Immature natural killer cell (primary cell): Measurements from ENCODE around the gene FXYD2. TPM values are rescaled to one million over a fixed set of nuclear protein-coding genes. Genes with fewer than 3 reads are reported as not detected.

ENCODE experiments used
- DNase-seq, 3 donors: peaks; one replicate each; pipeline ENCODE4 v3.0.0; 2022; ENCODE audit warnings: mixed read lengths in 1 of 3
- H3K27ac Mint-ChIP-seq, 6 donors: one replicate each; pipeline ENCODE4 v1.8.0; 2020; ENCODE audit warnings: mixed read lengths in 6 of 6, mild to moderate bottlenecking in 5 of 6, inconsistent platforms in 4 of 6, moderate library complexity in 3 of 6
- H3K27me3 Mint-ChIP-seq, 3 donors: one replicate each; pipeline ENCODE4 v1.8.0; 2020 to 2021; ENCODE audit warnings: low read depth in 3 of 3, mild to moderate bottlenecking in 3 of 3, mixed read lengths in 3 of 3, moderate library complexity in 3 of 3, inconsistent platforms in 1 of 3
- H3K36me3 Mint-ChIP-seq, 3 donors: one replicate each; pipeline ENCODE4 v1.8.0; 2020; ENCODE audit warnings: mixed read lengths in 3 of 3, inconsistent platforms in 2 of 3, mild to moderate bottlenecking in 2 of 3
- H3K4me1 Mint-ChIP-seq, 2 donors: one replicate each; pipeline ENCODE4 v1.8.0; 2020; ENCODE audit warnings: inconsistent platforms in 2 of 2, mild to moderate bottlenecking in 2 of 2, mixed read lengths in 2 of 2, moderate library complexity in 1 of 2
- H3K4me3 Mint-ChIP-seq, 5 donors: one replicate each; pipeline ENCODE4 v1.8.0; 2020; ENCODE audit warnings: mild to moderate bottlenecking in 5 of 5, mixed read lengths in 5 of 5, inconsistent platforms in 3 of 5, moderate library complexity in 3 of 5
- H3K9me3 Mint-ChIP-seq, 6 donors: one replicate each; pipeline ENCODE4 v1.8.0; 2020; ENCODE audit warnings: mild to moderate bottlenecking in 6 of 6, mixed read lengths in 6 of 6, inconsistent platforms in 4 of 6, moderate library complexity in 3 of 6
- polyA plus RNA-seq, 3 donors: library from polyadenylated mRNA; unstranded; fragments of 300-500 nt; fragmentation: Illumina TruSeq; gene quantifications; one replicate each; pipeline ENCODE4 v1.2.3, GENCODE V29; 2021

The FXYD2 gene
- polyA plus RNA-seq, 3 donors from 2014 or later: 1.3 to 12.0 (median 3.4) TPM

GRCh38 chr11:117851106-117851505 lies 26.6 kb upstream of the FXYD2 start:
- Mint-ChIP-seq H3K4me1 (peaks cover 15 to 17% of the 10 kb centered on the region in 2 donors), H3K27ac (no peak overlapping the region), H3K27me3 (peaks cover 12 to 26% (median 12%) of the 10 kb centered on the region in 3 donors), H3K9me3 (no peaks in the 10 kb centered on the region), H3K36me3 (peaks cover 0 to 8% (median 6%) of the 10 kb centered on the region in 3 donors), H3K4me3 (no peak overlapping the region)
- DNase-seq: no peak

GRCh38 chr11:117849781-117850414 lies 25.4 kb upstream of the FXYD2 start:
- peaks cover 12 to 24% (median 12%) of the 10 kb centered on the region in 3 donors for H3K27me3 Mint-ChIP-seq
- peaks cover 0 to 6% (median 5%) of the 10 kb centered on the region in 3 donors for H3K36me3 Mint-ChIP-seq
- H3K4me3 Mint-ChIP-seq: peak overlapping the region; percentile 12 to 40 (median 33)
- DNase-seq: peak; percentile 61 to 68 (median 64)
- H3K4me1 Mint-ChIP-seq: peaks cover 15 to 17% of the 10 kb centered on the region in 2 donors
- no peaks in the 10 kb centered on the region for H3K9me3 Mint-ChIP-seq
- peak overlapping the region in 3 of 6 donors; percentile 3 to 17 (median 8) for H3K27ac Mint-ChIP-seq

GRCh38 chr11:117843666-117844484 lies 19.3 kb upstream of the FXYD2 start:
- Mint-ChIP-seq H3K4me1 (peaks cover 0 to 2% of the 10 kb centered on the region in 2 donors), H3K36me3 (peaks cover 0 to 6% (median 0%) of the 10 kb centered on the region in 3 donors), H3K27ac (no peak overlapping the region), H3K9me3 (no peaks in the 10 kb centered on the region), H3K27me3 (peaks cover 1 to 5% (median 3%) of the 10 kb centered on the region in 3 donors), H3K4me3 (no peak overlapping the region)
- peak; percentile 70 to 77 (median 71) for DNase-seq

- H3K27ac Mint-ChIP-seq: no peak overlapping the region
These were observed 17.8 kb upstream of the FXYD2 start for GRCh38 chr11:117842131-117842941.

GRCh38 chr11:117841551-117842031 lies 17.0 kb upstream of the FXYD2 start:
- H3K27ac Mint-ChIP-seq: no peak overlapping the region
- no peak for DNase-seq

More at GRCh38 chr11:117842131-117842941, 17.8 kb upstream of the FXYD2 start:
- Mint-ChIP-seq H3K4me3 (no peak overlapping the region), H3K4me1 (peaks cover 13% of the 10 kb centered on the region in 2 donors), H3K27me3 (peaks cover 1 to 9% (median 4%) of the 10 kb centered on the region in 3 donors), H3K36me3 (no peaks in the 10 kb centered on the region), H3K9me3 (no peaks in the 10 kb centered on the region)
- DNase-seq: no peak

GRCh38 chr11:117840881-117841550 lies 16.5 kb upstream of the FXYD2 start:
- Mint-ChIP-seq H3K36me3 (no peaks in the 10 kb centered on the region), H3K27ac (no peak overlapping the region), H3K27me3 (peaks cover 1 to 9% (median 4%) of the 10 kb centered on the region in 3 donors), H3K4me1 (peaks cover 14 to 18% of the 10 kb centered on the region in 2 donors), H3K4me3 (no peak overlapping the region), H3K9me3 (no peaks in the 10 kb centered on the region)
- no peak for DNase-seq

More at GRCh38 chr11:117841551-117842031, 17.0 kb upstream of the FXYD2 start:
- no peak overlapping the region for H3K4me3 Mint-ChIP-seq
- no peaks in the 10 kb centered on the region for H3K36me3 Mint-ChIP-seq
- H3K27me3 Mint-ChIP-seq: peaks cover 1 to 9% (median 4%) of the 10 kb centered on the region in 3 donors
- peaks cover 14 to 17% of the 10 kb centered on the region in 2 donors for H3K4me1 Mint-ChIP-seq
- H3K9me3 Mint-ChIP-seq: no peaks in the 10 kb centered on the region

GRCh38 chr11:117839936-117840813 lies 15.6 kb upstream of the FXYD2 start:
- no peaks in the 10 kb centered on the region for H3K9me3 Mint-ChIP-seq
- H3K4me1 Mint-ChIP-seq: peaks cover 14 to 18% of the 10 kb centered on the region in 2 donors
- H3K27me3 Mint-ChIP-seq: peaks cover 1 to 9% (median 4%) of the 10 kb centered on the region in 3 donors
- DNase-seq: no peak
- no peak overlapping the region for H3K27ac Mint-ChIP-seq
- no peaks in the 10 kb centered on the region for H3K36me3 Mint-ChIP-seq
- no peak overlapping the region for H3K4me3 Mint-ChIP-seq

GRCh38 chr11:117839380-117839881 lies 14.9 kb upstream of the FXYD2 start:
- peaks cover 14 to 18% of the 10 kb centered on the region in 2 donors for H3K4me1 Mint-ChIP-seq
- no peaks in the 10 kb centered on the region for H3K9me3 Mint-ChIP-seq
- no peaks in the 10 kb centered on the region for H3K36me3 Mint-ChIP-seq
- H3K27me3 Mint-ChIP-seq: peaks cover under 1 to 9% (median 4%) of the 10 kb centered on the region in 3 donors
- H3K4me3 Mint-ChIP-seq: no peak overlapping the region
- no peak overlapping the region for H3K27ac Mint-ChIP-seq
- DNase-seq: no peak

- H3K4me1 Mint-ChIP-seq: peaks cover 14 to 18% of the 10 kb centered on the region in 2 donors
- peaks cover 0 to 9% (median 3%) of the 10 kb centered on the region in 3 donors for H3K27me3 Mint-ChIP-seq
- no peaks in the 10 kb centered on the region for H3K9me3 Mint-ChIP-seq
- no peak overlapping the region for H3K4me3 Mint-ChIP-seq
- no peaks in the 10 kb centered on the region for H3K36me3 Mint-ChIP-seq
- H3K27ac Mint-ChIP-seq: no peak overlapping the region
- DNase-seq: no peak
These were observed 14.4 kb upstream of the FXYD2 start for GRCh38 chr11:117838901-117839300.

GRCh38 chr11:117837791-117838190 lies 13.2 kb upstream of the FXYD2 start:
- peaks cover 0 to 6% (median 3%) of the 10 kb centered on the region in 3 donors for H3K27me3 Mint-ChIP-seq
- H3K9me3 Mint-ChIP-seq: no peaks in the 10 kb centered on the region
- no peaks in the 10 kb centered on the region for H3K36me3 Mint-ChIP-seq
- peak; percentile 31 to 61 (median 34) for DNase-seq
- H3K4me3 Mint-ChIP-seq: peak overlapping the region in 2 of 5 donors; percentile 48 to 71
- H3K4me1 Mint-ChIP-seq: peaks cover 14 to 16% of the 10 kb centered on the region in 2 donors
- H3K27ac Mint-ChIP-seq: peak overlapping the region in 2 of 6 donors; percentile 76 to 88

GRCh38 chr11:117837070-117837776 lies 12.7 kb upstream of the FXYD2 start:
- H3K27ac Mint-ChIP-seq: peak overlapping the region in 3 of 6 donors; percentile 14 to 88 (median 76)
- DNase-seq: no peak
- H3K4me1 Mint-ChIP-seq: peaks cover 14 to 16% of the 10 kb centered on the region in 2 donors

More at GRCh38 chr11:117837070-117837776, 12.7 kb upstream of the FXYD2 start:
- Mint-ChIP-seq H3K27me3 (peaks cover 0 to 6% (median 4%) of the 10 kb centered on the region in 3 donors), H3K36me3 (no peaks in the 10 kb centered on the region), H3K4me3 (peak overlapping the region in 3 of 5 donors; percentile 0 to 71 (median 48)), H3K9me3 (no peaks in the 10 kb centered on the region)
